Common myeloid progenitor, CD34-positive (primary cell): ENCODE data around the gene STX19.
"Not testable (repeated sequence)": the region's sequence is repeated elsewhere in the genome, so short reads cannot be mapped to it uniquely, and the experiment has no call there.

ENCODE experiments used
- CTCF ChIA-PET: fragments of 350-600 bp; sonication (Branson Sonifier 250); formaldehyde crosslinking; loops from one replicate; lab custom pipeline; 2021; ENCODE audit warnings: antibody characterized with exemption; lab: Charles Lee
- POLR2A ChIA-PET: fragments of 350-600 bp; sonication (Branson Sonifier 250); formaldehyde crosslinking; loops from one replicate; lab custom pipeline; 2021; ENCODE audit warnings: antibody characterized with exemption; lab: Charles Lee
- DNase-seq, 3 donors: peaks; one replicate each; pipeline versions ENCODE4 v3.0.0 to v3.0.0-alpha.2; 2013
- H3K27ac ChIP-seq, 2 experiments: 1 replicate in 1 of 2; 2 replicates in 1 of 2; pipeline ENCODE4 v1.7.0; 2013; ENCODE audit warnings: inconsistent platforms in 2 of 2, low read length in 2 of 2, mild to moderate bottlenecking in 2 of 2, low read depth in 1 of 2, moderate library complexity in 1 of 2; ENCODE audit not compliant: severe bottlenecking in 2 of 2, insufficient read depth in 1 of 2, poor library complexity in 1 of 2
- H3K27me3 ChIP-seq, 5 experiments: replicated peaks in 2 of 5; 1 replicate in 3 of 5; 2 replicates in 2 of 5; pipeline versions ENCODE4 v1.6.1 to v1.7.0; 2013; ENCODE audit warnings: low read length in 4 of 5, mild to moderate bottlenecking in 2 of 5, moderate library complexity in 2 of 5, inconsistent platforms in 1 of 5; ENCODE audit not compliant: insufficient read depth in 5 of 5, control insufficient read depth in 4 of 5
- H3K36me3 ChIP-seq, 4 experiments: 1 replicate in 2 of 4; 2 replicates in 2 of 4; pipeline versions ENCODE4 v1.6.1 to v1.7.0; 2013; ENCODE audit warnings: low read length in 3 of 4, control low read depth in 1 of 4, mild to moderate bottlenecking in 1 of 4; ENCODE audit not compliant: control insufficient read depth in 4 of 4, insufficient read depth in 4 of 4
- H3K4me1 ChIP-seq, 4 experiments: 1 replicate in 3 of 4; 2 replicates in 1 of 4; pipeline versions ENCODE4 v1.6.1 to v1.7.1; 2013; ENCODE audit warnings: low read length in 3 of 4, mild to moderate bottlenecking in 3 of 4, control low read depth in 1 of 4, inconsistent platforms in 1 of 4, moderate library complexity in 1 of 4; ENCODE audit not compliant: control insufficient read depth in 4 of 4, insufficient read depth in 4 of 4; ENCODE audit errors: control extremely low read depth in 1 of 4
- H3K4me3 ChIP-seq, 7 experiments: 1 replicate in 4 of 7; 2 replicates in 3 of 7; pipeline versions ENCODE4 v1.5.1 to v1.7.0; 2013; ENCODE audit warnings: mild to moderate bottlenecking in 7 of 7, low read length in 6 of 7, moderate library complexity in 6 of 7, inconsistent platforms in 2 of 7, low read depth in 2 of 7, control low read depth in 1 of 7; ENCODE audit not compliant: insufficient read depth in 4 of 7, control insufficient read depth in 1 of 7; ENCODE audit errors: extremely low read depth in 1 of 7
- H3K9me3 ChIP-seq, 5 experiments: 1 replicate in 4 of 5; 2 replicates in 1 of 5; pipeline versions ENCODE4 v1.6.1 to v1.7.1; 2013; ENCODE audit warnings: low read length in 4 of 5, mild to moderate bottlenecking in 2 of 5, inconsistent platforms in 1 of 5, low read depth in 1 of 5, moderate library complexity in 1 of 5; ENCODE audit not compliant: control insufficient read depth in 4 of 5, insufficient read depth in 2 of 5; ENCODE audit errors: control extremely low read depth in 1 of 5
- WGBS: methylation state at CpG from one replicate; pipeline ENCODE4 v1.1.5; 2013; ENCODE audit not compliant: insufficient coverage; 5-methylcytosine and 5-hydroxymethylcytosine counted together

The STX19 gene

GRCh38 chr3:93965106-93965505, 63.3 kb downstream of the STX19 start:
- H3K27ac ChIP-seq, H3K4me3 ChIP-seq, H3K36me3 ChIP-seq, H3K9me3 ChIP-seq, H3K4me1 ChIP-seq, POLR2A ChIA-PET, CTCF ChIA-PET, H3K27me3 ChIP-seq, DNase-seq: not testable (repeated sequence)
- WGBS, result over 99% methylated on average over 16 of the region's 19 CpGs
